Panc1 (cell line): Measurements from ENCODE around the gene NMRK2. TPM values are rescaled to one million over a fixed set of nuclear protein-coding genes. Genes with fewer than 3 reads are reported as not detected.

ENCODE experiments used
- ATAC-seq: fragments of 200-7000 bp; cut with Tn5 transposase; 2 replicates; pipeline ENCODE4 v1.9.1; 2020; ENCODE audit warnings: mild to moderate bottlenecking, moderate library complexity
- BruUV-seq: library from RNA; stranded (reverse); fragments of 400-500 nt; replicated peaks from 2 replicates; lab custom pipeline; 2021; lab: Mats Ljungman, UMichigan
- CTCF ChIA-PET: fragments of 300-600 bp; sonication (Branson Sonifier 250); formaldehyde crosslinking; loops from one replicate; lab custom pipeline; 2022; ENCODE audit warnings: antibody characterized with exemption; lab: Charles Lee
- POLR2A ChIA-PET: fragments of 300-600 bp; sonication (Branson Sonifier 250); formaldehyde crosslinking; loops from one replicate; lab custom pipeline; 2022; ENCODE audit warnings: antibody characterized with exemption; lab: Charles Lee
- DNase-seq: peaks from one replicate; pipeline ENCODE4 v3.0.0-alpha.2; 2010; ENCODE audit warnings: low read depth, low spot score
- H3K27ac ChIP-seq: 2 replicates; pipeline ENCODE4 v1.5.1; 2011; ENCODE audit warnings: mild to moderate bottlenecking, low read length, inconsistent platforms
- H3K27me3 ChIP-seq: fragments of 200-500 bp; sonication (Bioruptor generic); 2 replicates; pipeline ENCODE4 v1.6.0; 2014; ENCODE audit warnings: low read length, inconsistent platforms; ENCODE audit not compliant: control insufficient read depth, insufficient read depth
- H3K36me3 ChIP-seq: fragments of 200-500 bp; sonication (Bioruptor generic); 2 replicates; pipeline ENCODE4 v1.5.1; 2014; ENCODE audit warnings: inconsistent platforms, mild to moderate bottlenecking, low read length, moderate library complexity; ENCODE audit not compliant: control insufficient read depth, insufficient read depth
- H3K4me1 ChIP-seq: 2 replicates; pipeline ENCODE4 v1.5.1; 2011; ENCODE audit warnings: inconsistent platforms, mild to moderate bottlenecking, low read length, moderate library complexity; ENCODE audit not compliant: control insufficient read depth, insufficient read depth
- H3K4me3 ChIP-seq, 2 experiments: 2 replicates each; pipeline ENCODE4 v1.5.1; 2011 to 2012; ENCODE audit warnings: low read depth in 2 of 2, low read length in 2 of 2, mild to moderate bottlenecking in 2 of 2, inconsistent platforms in 1 of 2, moderate library complexity in 1 of 2
- H3K9me3 ChIP-seq: fragments of 200-500 bp; sonication (Bioruptor generic); 2 replicates; pipeline ENCODE4 v1.5.1; 2014; ENCODE audit warnings: low read depth, mild to moderate bottlenecking, inconsistent platforms, low read length, moderate library complexity; ENCODE audit not compliant: control insufficient read depth, insufficient read depth
- CTCF ChIP-seq: fragments of 450-650 bp; IDR thresholded peaks from 2 replicates; pipeline ENCODE4 v1.5.1; 2017; ENCODE audit warnings: mild to moderate bottlenecking
- POLR2AphosphoS5 ChIP-seq: IDR thresholded peaks from 2 replicates; pipeline ENCODE4 v1.6.1; 2012; ENCODE audit warnings: mild to moderate bottlenecking, low read depth, low read length, moderate library complexity
- REST ChIP-seq, 2 experiments: IDR thresholded peaks; 2 replicates each; pipeline ENCODE4 v1.6.1; 2011 to 2012; ENCODE audit warnings: low read depth in 2 of 2, control low read depth in 1 of 2, low read length in 1 of 2, mild to moderate bottlenecking in 1 of 2, moderate library complexity in 1 of 2; ENCODE audit not compliant: insufficient read depth in 1 of 2
- SIN3A ChIP-seq: IDR thresholded peaks from 2 replicates; pipeline ENCODE4 v1.6.1; 2012; ENCODE audit warnings: low read depth, mild to moderate bottlenecking, low read length, moderate library complexity, borderline replicate concordance; ENCODE audit not compliant: insufficient read depth
- TCF7L2 ChIP-seq: IDR thresholded peaks from 2 replicates; pipeline ENCODE4 v1.6.1; 2011; ENCODE audit warnings: mild to moderate bottlenecking, low read depth, low read length, inconsistent platforms
- in situ Hi-C: cut with HindIII; loops from 2 replicates; pipeline ENCODE4 v1.10.0; 2016; ENCODE audit warnings: low sequenced_read_pairs, low pct_unique_long_range_greater_than_20kb
- intact Hi-C: fragments of 100-400 bp; cut with micrococcal nuclease; formaldehyde crosslinking; loops from one replicate; pipeline ENCODE4 v1.10.0; 2022; ENCODE audit not compliant: unreplicated experiment
- total RNA-seq: library from RNA; stranded (reverse); gene quantifications from one replicate; pipeline ENCODE4 v1.2.1, GENCODE V29; 2021; ENCODE audit not compliant: unreplicated experiment

The NMRK2 gene
- total RNA-seq, 1 experiment from 2014 or later = 0.21 TPM

- no peak for ATAC-seq
- in situ Hi-C loops (no loop called here), intact Hi-C loops (no loop called here)
- H3K36me3 ChIP-seq = peaks cover 20% of the 10 kb centered on the region
- TF ChIP-seq TCF7L2 = no peak
- TF ChIP-seq SIN3A = no peak
- TF ChIP-seq CTCF = no peak
- TF ChIP-seq POLR2AphosphoS5 = no peak
- TF ChIP-seq REST (IDR thresholded peaks at IDR 0.05; ENCODE audit: insufficient read depth in 1 of 2, low read depth in 2 of 2, low read length in 1 of 2) = no peak
- no peak for DNase-seq
- no peaks in the 10 kb centered on the region for H3K27me3 ChIP-seq
- CTCF ChIA-PET = no interaction called here
- H3K4me1 ChIP-seq = no peaks in the 10 kb centered on the region; the same call in 1 of the 2 replicates
- H3K4me3 ChIP-seq = no peak overlapping the region
- no peaks in the 10 kb centered on the region for H3K9me3 ChIP-seq
- BruUV-seq = TSS peak; percentile 51
- H3K27ac ChIP-seq = no peak overlapping the region
- POLR2A ChIA-PET = no interaction called here
Observed at GRCh38 chr19:3976495-3977241, 43.8 kb downstream of the NMRK2 start.

- Histone ChIP-seq H3K27me3 (no peaks in the 10 kb centered on the region), H3K9me3 (no peaks in the 10 kb centered on the region), H3K4me3 (no peak overlapping the region), H3K4me1 (no peaks in the 10 kb centered on the region; the same call in 1 of the 2 replicates), H3K36me3 (peaks cover 25% of the 10 kb centered on the region), H3K27ac (no peak overlapping the region)
- intact Hi-C loops = no loop called here
- no TSS peak for BruUV-seq
- in situ Hi-C loops = no loop called here
- ATAC-seq (peak; percentile 4; the same call in 1 of the 2 replicates), DNase-seq (no peak)
- ChIA-PET POLR2A (no interaction called here), CTCF (no interaction called here)
- TF ChIP-seq TCF7L2 (no peak), REST (IDR thresholded peaks at IDR 0.05; ENCODE audit: insufficient read depth in 1 of 2, low read depth in 2 of 2, low read length in 1 of 2) (0 out of 4 replicates have a peak, but pooled peaks of 1 of the 2 experiments have one; percentile 32), SIN3A (no peak)
Observed at GRCh38 chr19:3977242-3978143, 44.6 kb downstream of the NMRK2 start.
